Ramos (cell line): ENCODE measurements around the gene SNCG.

ENCODE experiments used
- in situ Hi-C: fragments of 300-500 bp; cut with MboI; formaldehyde crosslinking; loops from one replicate; pipeline ENCODE4 v1.14.3; 2022; ENCODE audit warnings: low sequenced_read_pairs; ENCODE audit not compliant: unreplicated experiment

The SNCG gene

GRCh38 chr10:86959737-86960002 is 1.3 kb downstream of the SNCG start:
- in situ Hi-C loops, result no loop called here

GRCh38 chr10:86960003-86960862 is 1.8 kb downstream of the SNCG start:
- in situ Hi-C loops, result no loop called here

- in situ Hi-C loops, result no loop called here
These were observed 2.5 kb downstream of the SNCG start for GRCh38 chr10:86960863-86961434.

- in situ Hi-C loops, result no loop called here
These were observed 3.2 kb downstream of the SNCG start for GRCh38 chr10:86961481-86962091.

- in situ Hi-C loops, result no loop called here
These were observed 4.0 kb downstream of the SNCG start for GRCh38 chr10:86962136-86962980.

- in situ Hi-C loops, result no loop called here
These were observed 4.5 kb downstream of the SNCG start for GRCh38 chr10:86962981-86963310.

GRCh38 chr10:86963341-86963919 is 5.0 kb downstream of the SNCG start:
- in situ Hi-C loops, result no loop called here

- in situ Hi-C loops, result no loop called here
These were observed 5.9 kb downstream of the SNCG start for GRCh38 chr10:86964061-86964846.

- in situ Hi-C loops, result no loop called here
These were observed 6.4 kb downstream of the SNCG start for GRCh38 chr10:86964847-86965190.

GRCh38 chr10:86965986-86966654 is 7.7 kb downstream of the SNCG start:
- in situ Hi-C loops, result no loop called here

- in situ Hi-C loops, result no loop called here
These were observed 9.1 kb downstream of the SNCG start for GRCh38 chr10:86967481-86967941.

- in situ Hi-C loops, result no loop called here
These were observed 10.0 kb downstream of the SNCG start, which contains the start of gene ADIRF for GRCh38 chr10:86968271-86968993. Gene ADIRF, plus strand, starts transcription at chr10:86968482. Its CDS starts 63 bp downstream, at chr10:86968545.

GRCh38 chr10:86968994-86969355 is 10.6 kb downstream of the SNCG start:
- in situ Hi-C loops, result no loop called here

- in situ Hi-C loops, result no loop called here
These were observed 11.1 kb downstream of the SNCG start for GRCh38 chr10:86969421-86970041.

GRCh38 chr10:86970162-86970981 is 12.0 kb downstream of the SNCG start:
- in situ Hi-C loops, result no loop called here

GRCh38 chr10:86970982-86971231 is 12.5 kb downstream of the SNCG start:
- in situ Hi-C loops, result no loop called here

- in situ Hi-C loops, result no loop called here
These were observed 13.0 kb downstream of the SNCG start for GRCh38 chr10:86971232-86971991.
